HG03066 (cell line): ENCODE data around the gene HACD3.
"Not testable (repeated sequence)": the region's sequence is repeated elsewhere in the genome, so short reads cannot be mapped to it uniquely, and the experiment has no call there.

Source experiments
- ATAC-seq: cut with Tn5 transposase; IDR thresholded peaks from one replicate; pipeline ENCODE4 v1.9.1; 2021; ENCODE audit warnings: low read depth; ENCODE audit not compliant: unreplicated experiment

The HACD3 gene

GRCh38 chr15:65595960-65596359 is 65.7 kb downstream of the HACD3 start:
- ATAC-seq: no peak

DNA sequence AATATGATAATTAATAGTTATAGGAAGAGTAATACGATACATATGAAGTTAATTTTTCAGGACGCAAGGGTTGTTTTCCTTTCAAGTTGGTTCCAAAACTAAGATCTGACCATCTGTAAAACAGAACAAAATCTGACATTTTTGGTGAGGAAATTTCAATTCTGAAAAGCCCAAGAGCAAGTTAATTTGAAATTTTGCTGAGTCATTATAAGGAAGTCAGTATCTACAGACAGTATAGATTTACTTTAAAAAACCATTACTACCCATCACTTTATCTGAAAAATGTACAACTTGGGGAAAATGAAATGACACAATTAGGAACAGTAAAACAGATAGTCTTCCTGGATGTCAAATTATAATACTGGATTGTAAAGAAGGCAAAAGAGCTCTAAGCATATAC is 68.2 kb downstream of the HACD3 start:
- ATAC-seq: no peak

GRCh38 chr15:65599677-65600076 is 69.4 kb downstream of the HACD3 start:
- no peak for ATAC-seq

DNA sequence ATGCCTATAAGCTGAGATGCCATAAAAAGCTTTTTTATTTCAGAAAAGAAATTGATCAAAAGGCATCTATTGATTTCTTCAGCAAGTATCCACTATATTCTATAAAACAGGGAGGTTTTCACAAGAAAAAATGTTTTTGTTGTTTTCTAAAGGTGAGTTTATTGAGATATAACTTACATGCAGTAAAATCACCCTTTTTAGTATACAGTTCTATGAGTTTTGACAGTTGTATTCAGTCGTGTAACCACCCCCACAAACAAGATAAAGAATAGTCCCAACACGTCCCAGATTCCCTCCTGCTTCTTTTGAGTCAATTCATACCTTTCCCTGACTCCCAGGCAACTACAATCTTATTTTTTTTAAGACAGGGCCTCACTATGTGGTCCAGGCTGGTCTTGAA is 72.9 kb downstream of the HACD3 start:
- no peak for ATAC-seq

DNA sequence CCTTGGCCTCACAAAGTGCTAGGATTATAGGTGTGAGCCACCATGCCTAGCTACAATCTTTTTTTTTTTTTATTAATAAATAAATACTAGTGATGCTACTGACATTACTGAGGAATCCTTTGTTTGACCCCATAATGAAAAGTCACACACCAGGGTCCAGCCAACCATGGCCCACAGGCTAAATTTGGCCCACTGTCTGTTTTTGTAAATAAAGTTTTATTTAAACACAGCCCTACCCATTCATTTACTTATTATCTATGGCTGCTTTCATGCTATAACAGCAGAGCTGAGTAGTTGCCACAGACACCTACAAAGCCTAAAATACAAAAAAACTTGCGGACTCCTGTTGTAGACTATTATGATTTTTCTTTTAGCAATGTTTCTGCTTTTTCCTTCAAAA is 73.3 kb downstream of the HACD3 start:
- no peak for ATAC-seq

- ATAC-seq: peak; percentile 92
Measured at GRCh38 chr15:65610871-65611718, 80.8 kb downstream of the HACD3 start, which contains the start of gene INTS14. INTS14 (minus strand) TSS chr15:65611131; CDS start chr15:65607380, 3,751 bp downstream.

DNA sequence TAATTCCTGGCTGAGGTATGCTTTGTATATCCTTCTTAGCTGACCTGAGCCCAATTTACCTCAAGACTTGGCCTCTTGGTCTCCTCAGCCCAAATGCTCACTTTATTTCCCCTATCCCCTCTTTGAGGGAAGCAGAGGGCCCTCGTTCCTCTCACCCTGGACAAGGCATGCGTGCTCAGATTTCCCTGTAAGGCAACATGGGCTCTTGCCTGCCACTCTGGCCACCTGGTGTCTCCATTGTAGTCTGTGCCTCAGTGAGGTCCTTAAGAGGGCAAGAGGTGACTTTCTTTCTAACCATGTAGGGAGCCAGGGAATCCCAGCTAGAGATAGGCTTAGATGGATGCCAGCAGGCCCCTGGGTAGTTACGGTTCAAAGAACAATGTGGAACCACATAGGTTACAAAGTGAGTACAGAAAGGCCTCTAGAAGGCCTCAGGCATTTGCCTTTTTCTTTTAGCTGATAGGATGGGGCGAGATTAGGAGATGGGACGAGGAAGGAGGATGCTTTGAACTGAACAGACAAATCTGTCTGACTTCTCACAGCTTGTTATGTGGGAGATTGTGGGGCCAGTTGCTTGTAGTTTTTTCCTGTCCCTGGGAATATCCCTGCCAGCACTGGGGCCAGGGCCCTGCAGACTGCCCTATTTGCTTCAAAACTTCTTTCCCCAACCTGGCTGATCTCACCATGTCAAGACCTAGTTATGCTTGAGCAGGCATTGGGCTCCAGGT is 81.8 kb downstream of the HACD3 start:
- no peak for ATAC-seq

- ATAC-seq: no peak
Measured at GRCh38 chr15:65612616-65612946, 82.3 kb downstream of the HACD3 start.

DNA sequence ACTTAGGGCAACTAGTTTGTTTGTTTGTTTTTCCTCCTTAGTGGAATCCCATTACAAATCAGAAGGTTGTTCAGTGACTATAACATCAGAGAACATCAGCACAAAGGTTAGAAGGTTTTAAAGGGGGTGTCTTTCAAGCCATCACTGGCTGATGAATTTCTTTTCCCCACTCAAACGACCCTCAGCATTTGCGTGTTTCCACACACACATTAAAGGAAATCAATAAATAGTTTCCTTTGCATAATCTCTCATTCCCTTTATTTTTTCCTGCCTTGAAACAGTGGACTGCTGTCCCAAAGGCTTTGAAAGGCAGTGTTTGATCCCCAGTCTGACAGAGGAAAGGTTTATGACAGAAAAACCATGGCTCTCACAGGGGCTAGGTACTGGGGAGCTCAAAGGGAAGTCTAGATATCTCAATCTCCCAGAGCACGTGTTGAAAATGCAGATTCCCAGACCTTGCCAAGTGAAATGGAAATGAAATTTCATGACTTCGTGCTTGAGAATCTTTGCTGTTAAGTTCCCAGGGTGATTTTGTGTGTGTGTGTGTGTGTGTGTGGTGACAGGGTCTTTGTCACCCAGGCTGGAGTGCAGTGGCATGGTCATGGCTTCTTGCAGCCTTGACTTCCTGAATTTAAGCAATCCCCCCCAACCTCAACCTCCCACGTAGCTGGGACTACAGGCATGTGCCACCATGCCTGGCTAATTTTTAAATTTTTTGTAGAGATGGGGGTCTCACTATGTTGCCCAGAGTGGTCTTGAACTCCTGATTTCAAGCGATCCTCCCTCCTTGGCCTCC is 82.9 kb downstream of the HACD3 start:
- no peak for ATAC-seq

DNA sequence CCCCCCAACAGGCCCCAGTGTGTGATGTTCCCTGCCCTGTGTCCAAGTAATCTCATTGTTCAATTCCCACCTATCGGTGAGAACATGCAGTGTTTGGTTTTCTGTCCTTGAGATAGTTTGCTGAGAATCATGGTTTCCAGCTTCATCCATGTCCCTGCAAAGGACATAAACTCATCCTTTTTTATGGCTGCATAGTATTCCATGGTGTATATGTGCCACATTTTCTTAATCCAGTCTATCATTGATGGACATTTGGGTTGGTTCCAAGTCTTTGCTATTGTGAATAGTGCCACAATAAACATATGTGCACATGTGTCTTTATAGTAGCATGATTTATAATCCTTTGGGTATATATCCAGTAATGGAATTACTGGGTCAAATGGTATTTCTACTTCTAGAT is 85.6 kb downstream of the HACD3 start:
- ATAC-seq: not testable (repeated sequence)

DNA sequence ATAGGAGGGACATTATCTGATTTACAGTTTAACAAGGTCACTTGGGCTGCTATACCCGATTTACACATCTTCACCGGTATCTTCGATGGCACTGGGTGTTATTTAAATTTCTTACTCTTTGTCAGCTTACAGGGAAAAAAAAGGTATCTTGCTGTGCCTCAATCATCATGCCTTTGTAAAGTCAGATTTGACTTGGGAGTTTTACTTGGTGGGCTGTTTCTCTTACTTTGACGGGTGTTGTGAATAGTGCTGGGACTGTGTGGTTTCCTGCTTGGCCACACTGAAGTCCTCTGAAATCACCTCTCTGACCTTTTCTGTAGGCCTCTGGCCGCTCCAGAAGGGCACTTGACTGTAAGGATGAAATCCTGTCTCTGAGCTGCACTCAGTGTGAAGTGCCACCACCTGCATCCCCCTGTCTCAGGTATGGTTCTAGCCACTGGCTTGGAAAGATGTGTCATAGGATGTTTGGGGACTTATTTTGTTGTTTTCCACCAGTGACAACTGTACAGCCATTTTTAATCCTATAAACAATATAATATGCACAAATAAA is 88.4 kb downstream of the HACD3 start:
- no peak for ATAC-seq

DNA sequence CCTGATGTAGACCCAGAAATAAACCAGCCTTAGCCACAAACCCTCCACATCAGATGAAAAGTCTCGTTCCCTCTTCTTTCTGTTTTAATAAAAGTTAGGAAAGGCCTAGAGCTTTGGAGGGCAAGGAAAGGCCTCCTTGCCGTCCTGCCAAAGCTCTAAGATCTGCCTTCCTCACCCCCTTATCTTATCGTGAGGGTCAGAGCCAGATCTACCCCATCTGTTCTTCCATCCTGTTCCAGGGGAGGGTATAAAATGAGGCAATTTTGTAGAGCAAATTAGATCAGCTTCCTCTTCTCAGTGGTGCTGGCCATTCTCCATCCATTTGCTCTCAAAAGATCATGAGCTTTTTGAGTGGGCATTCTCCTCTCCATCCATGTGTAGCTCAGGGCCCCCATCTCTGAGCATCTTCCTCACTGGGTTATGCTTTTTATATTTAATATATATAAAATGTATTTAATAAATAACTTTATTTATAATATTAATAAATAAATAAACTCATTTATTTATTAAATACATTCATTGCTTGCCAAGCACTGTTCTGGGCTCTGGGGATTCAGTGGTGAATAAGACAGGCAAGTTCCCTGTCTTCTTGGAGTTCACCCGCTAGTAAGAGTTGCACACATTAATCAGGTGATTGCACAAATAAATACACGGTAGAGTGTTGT is 89.5 kb downstream of the HACD3 start:
- no peak for ATAC-seq

GRCh38 chr15:65620833-65621232 is 90.6 kb downstream of the HACD3 start:
- ATAC-seq: no peak

GRCh38 chr15:65621638-65622037 is 91.4 kb downstream of the HACD3 start, which contains the start of gene SLC24A1:
SLC24A1 (plus strand) TSS chr15:65621938; CDS start chr15:65624081, 2,143 bp downstream.
- ATAC-seq: no peak

DNA sequence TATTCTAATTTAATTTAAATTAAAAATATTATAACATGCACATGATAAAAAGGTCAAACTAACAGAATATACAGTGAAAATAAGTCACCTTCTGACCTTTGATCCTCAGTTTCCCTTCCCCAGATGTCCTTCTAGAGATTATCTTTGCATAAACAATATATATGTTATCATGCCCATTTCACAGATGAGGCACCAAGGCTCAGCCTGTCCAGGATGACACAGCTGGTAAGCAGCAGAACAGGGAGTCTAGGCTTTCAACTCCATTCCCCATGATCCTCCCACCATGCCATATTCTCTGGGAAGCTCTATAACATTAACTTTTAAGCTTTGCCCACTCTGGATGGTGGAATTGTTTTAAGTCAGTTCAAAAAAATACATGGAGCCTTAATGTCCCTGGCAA is 92.8 kb downstream of the HACD3 start:
- ATAC-seq: no peak

DNA sequence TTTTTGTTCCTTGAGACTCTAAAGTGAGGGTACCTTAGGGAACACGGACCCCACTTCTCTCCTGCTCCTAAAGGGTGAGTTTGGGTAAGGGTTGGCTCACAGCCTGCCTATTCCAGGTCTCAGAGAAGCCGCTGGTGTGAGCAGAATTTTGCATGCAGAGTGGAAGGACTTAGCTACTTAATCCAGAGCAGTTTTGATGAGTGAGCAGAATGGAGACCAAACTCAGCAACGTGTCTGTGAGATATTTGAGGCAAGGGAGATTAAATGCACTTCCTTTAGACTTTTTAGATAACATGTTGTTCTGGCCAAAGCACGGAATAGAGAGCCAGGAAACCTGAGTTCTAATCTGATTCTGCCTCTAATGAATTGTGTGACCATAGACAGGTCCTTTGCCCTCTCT is 96.6 kb downstream of the HACD3 start:
- no peak for ATAC-seq
